WTC11 (cell line): ENCODE results near the gene CBS. TPM values are rescaled to one million over a fixed set of nuclear protein-coding genes. Genes with fewer than 3 reads are reported as not detected.
"Not testable (repeated sequence)": the region's sequence is repeated elsewhere in the genome, so short reads cannot be mapped to it uniquely, and the experiment has no call there.

Experiments used
- ATAC-seq: fragments of 200-7000 bp; cut with Tn5 transposase; 2 replicates; pipeline ENCODE4 v1.10.0; 2021; ENCODE audit warnings: mild to moderate bottlenecking, moderate library complexity
- CTCF ChIA-PET: fragments of 300-600 bp; sonication (Branson Sonifier 250); formaldehyde crosslinking; loops from one replicate; lab custom pipeline; 2021; ENCODE audit warnings: antibody characterized with exemption; lab: Charles Lee
- POLR2A ChIA-PET: fragments of 350-600 bp; sonication (Branson Sonifier 250); formaldehyde crosslinking; loops from one replicate; lab custom pipeline; 2021; ENCODE audit warnings: antibody characterized with exemption; lab: Charles Lee
- DNase-seq: peaks from one replicate; pipeline ENCODE4 v3.0.0; 2021; ENCODE audit warnings: low spot score
- H3K27ac Mint-ChIP-seq: 2 replicates; pipeline ENCODE4 v1.8.0; 2021; ENCODE audit warnings: mixed read lengths
- H3K27me3 Mint-ChIP-seq: 2 replicates; pipeline ENCODE4 v1.8.0; 2021; ENCODE audit warnings: low read depth, mild to moderate bottlenecking, moderate library complexity, mixed read lengths
- H3K36me3 Mint-ChIP-seq: 2 replicates; pipeline ENCODE4 v1.8.0; 2021; ENCODE audit warnings: mixed read lengths
- H3K4me1 Mint-ChIP-seq: 2 replicates; pipeline ENCODE4 v1.8.0; 2022; ENCODE audit warnings: mixed read lengths
- H3K4me3 Mint-ChIP-seq: 2 replicates; pipeline ENCODE4 v1.8.0; 2021; ENCODE audit warnings: mild to moderate bottlenecking, moderate library complexity, mixed read lengths
- H3K9me3 Mint-ChIP-seq: 2 replicates; pipeline ENCODE4 v1.8.0; 2021; ENCODE audit warnings: mixed read lengths
- total RNA-seq: library from RNA; stranded (reverse); gene quantifications from 3 replicates; pipeline ENCODE4 v1.2.3, GENCODE V29; 2021

The CBS gene
- total RNA-seq, 1 experiment from 2014 or later: 844 TPM

- POLR2A ChIA-PET, H3K4me3 Mint-ChIP-seq, H3K27ac Mint-ChIP-seq, H3K9me3 Mint-ChIP-seq, H3K27me3 Mint-ChIP-seq, DNase-seq, CTCF ChIA-PET, H3K4me1 Mint-ChIP-seq, H3K36me3 Mint-ChIP-seq: not testable (repeated sequence)
- peak; percentile 49 for ATAC-seq
Measured at GRCh38 chr21:43091979-43092614, 16.5 kb upstream of the CBS start.

- H3K4me1 Mint-ChIP-seq, H3K27me3 Mint-ChIP-seq, DNase-seq, H3K27ac Mint-ChIP-seq, POLR2A ChIA-PET, H3K9me3 Mint-ChIP-seq, H3K36me3 Mint-ChIP-seq, CTCF ChIA-PET, ATAC-seq, H3K4me3 Mint-ChIP-seq: not testable (repeated sequence)
Measured at GRCh38 chr21:43090947-43091346, 15.3 kb upstream of the CBS start.

- DNase-seq, H3K9me3 Mint-ChIP-seq, H3K4me3 Mint-ChIP-seq, POLR2A ChIA-PET, CTCF ChIA-PET, H3K27ac Mint-ChIP-seq, H3K4me1 Mint-ChIP-seq, H3K36me3 Mint-ChIP-seq, H3K27me3 Mint-ChIP-seq: not testable (repeated sequence)
- peak; percentile 18; the same call in 1 of the 2 replicates for ATAC-seq
Measured at GRCh38 chr21:43089463-43089862, 13.8 kb upstream of the CBS start.

GRCh38 chr21:43082587-43083300, 7.1 kb upstream of the CBS start:
- H3K4me3 Mint-ChIP-seq, POLR2A ChIA-PET, H3K9me3 Mint-ChIP-seq, H3K36me3 Mint-ChIP-seq, H3K27me3 Mint-ChIP-seq, H3K27ac Mint-ChIP-seq, ATAC-seq, H3K4me1 Mint-ChIP-seq, DNase-seq, CTCF ChIA-PET: not testable (repeated sequence)

GRCh38 chr21:43076643-43077042, 1.0 kb upstream of the CBS start:
- H3K36me3 Mint-ChIP-seq, H3K27me3 Mint-ChIP-seq, H3K27ac Mint-ChIP-seq, H3K9me3 Mint-ChIP-seq, CTCF ChIA-PET, DNase-seq, H3K4me3 Mint-ChIP-seq, POLR2A ChIA-PET, H3K4me1 Mint-ChIP-seq: not testable (repeated sequence)
- ATAC-seq: peak; percentile 13

GRCh38 chr21:43076023-43076637, 495 bp upstream of the CBS start:
- H3K9me3 Mint-ChIP-seq, H3K27me3 Mint-ChIP-seq, H3K4me3 Mint-ChIP-seq, CTCF ChIA-PET, DNase-seq, POLR2A ChIA-PET, H3K4me1 Mint-ChIP-seq, H3K36me3 Mint-ChIP-seq, H3K27ac Mint-ChIP-seq: not testable (repeated sequence)
- peak; percentile 10 for ATAC-seq

- DNase-seq, H3K4me1 Mint-ChIP-seq, H3K36me3 Mint-ChIP-seq, ATAC-seq, H3K4me3 Mint-ChIP-seq, H3K27ac Mint-ChIP-seq, H3K27me3 Mint-ChIP-seq, H3K9me3 Mint-ChIP-seq, POLR2A ChIA-PET, CTCF ChIA-PET: not testable (repeated sequence)
Measured at GRCh38 chr21:43074401-43075169, 1.1 kb downstream of the CBS start.

GRCh38 chr21:43072742-43073141, 2.9 kb downstream of the CBS start:
- CTCF ChIA-PET, POLR2A ChIA-PET, DNase-seq, H3K4me3 Mint-ChIP-seq, H3K36me3 Mint-ChIP-seq, H3K27me3 Mint-ChIP-seq, ATAC-seq, H3K4me1 Mint-ChIP-seq, H3K9me3 Mint-ChIP-seq, H3K27ac Mint-ChIP-seq: not testable (repeated sequence)

- H3K27me3 Mint-ChIP-seq, H3K4me3 Mint-ChIP-seq, CTCF ChIA-PET, H3K4me1 Mint-ChIP-seq, DNase-seq, ATAC-seq, POLR2A ChIA-PET, H3K36me3 Mint-ChIP-seq, H3K27ac Mint-ChIP-seq, H3K9me3 Mint-ChIP-seq: not testable (repeated sequence)
Measured at GRCh38 chr21:43069682-43070081, 6.0 kb downstream of the CBS start.

- CTCF ChIA-PET, H3K27ac Mint-ChIP-seq, H3K27me3 Mint-ChIP-seq, H3K9me3 Mint-ChIP-seq, H3K36me3 Mint-ChIP-seq, ATAC-seq, H3K4me3 Mint-ChIP-seq, DNase-seq, H3K4me1 Mint-ChIP-seq, POLR2A ChIA-PET: not testable (repeated sequence)
Measured at GRCh38 chr21:43068065-43068464, 7.6 kb downstream of the CBS start.

- H3K4me3 Mint-ChIP-seq, H3K36me3 Mint-ChIP-seq, H3K27me3 Mint-ChIP-seq, H3K9me3 Mint-ChIP-seq, H3K4me1 Mint-ChIP-seq, POLR2A ChIA-PET, DNase-seq, H3K27ac Mint-ChIP-seq, CTCF ChIA-PET: not testable (repeated sequence)
- 0 out of 2 replicates have a peak, but pooled peaks have one; percentile 14 for ATAC-seq
Measured at GRCh38 chr21:43066690-43067089, 8.9 kb downstream of the CBS start.

GRCh38 chr21:43065991-43066390, 9.6 kb downstream of the CBS start:
- CTCF ChIA-PET, H3K9me3 Mint-ChIP-seq, POLR2A ChIA-PET, H3K27me3 Mint-ChIP-seq, H3K4me3 Mint-ChIP-seq, H3K36me3 Mint-ChIP-seq, ATAC-seq, DNase-seq, H3K4me1 Mint-ChIP-seq, H3K27ac Mint-ChIP-seq: not testable (repeated sequence)
